ENCODE results near the gene BICC1. TPM values are rescaled to one million over a fixed set of nuclear protein-coding genes. Genes with fewer than 3 reads are reported as not detected.
A peak's percentile ranks its signal among the peaks of the same experiment; 100 is the strongest.

Gene BICC1
- total RNA-seq, 1 experiment from 2014 or later: 15.2 TPM

DNA sequence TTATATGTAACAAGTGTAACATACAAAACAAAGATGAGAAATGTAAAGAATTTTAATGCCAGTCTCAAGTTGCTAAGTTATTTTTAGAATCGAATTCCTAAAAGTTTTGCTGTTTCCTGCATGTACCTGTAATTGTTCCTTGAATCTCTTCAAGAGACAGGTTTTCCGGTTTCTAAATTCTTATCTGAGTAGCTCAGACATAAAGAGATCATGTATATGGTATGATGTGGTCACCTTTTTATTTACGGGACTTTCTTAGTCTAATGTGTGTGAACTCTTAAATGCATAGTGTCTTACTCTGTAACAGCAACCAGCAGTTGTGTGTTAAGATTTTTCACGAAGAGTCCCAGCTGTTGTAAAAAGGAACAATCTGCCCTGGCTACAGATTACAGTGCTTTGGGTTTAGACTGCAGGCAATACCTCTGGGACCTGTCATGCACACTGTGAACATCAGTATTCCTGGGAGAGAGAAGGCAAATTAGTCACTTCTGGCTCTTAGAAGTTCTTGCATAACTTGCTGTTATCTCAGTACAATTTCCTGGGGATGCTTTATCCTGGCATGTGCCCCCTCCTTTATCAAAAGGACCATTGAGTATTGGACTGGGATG, 263.4 kb downstream of the BICC1 start:
- Histone ChIP-seq H3K27me3 (no peaks in the 10 kb centered on the region), H3K4me3 (no peak overlapping the region), H3K9me3 (no peaks in the 10 kb centered on the region), H3K36me3 (no peaks in the 10 kb centered on the region)
- DNase-seq: peak; percentile 13

DNA sequence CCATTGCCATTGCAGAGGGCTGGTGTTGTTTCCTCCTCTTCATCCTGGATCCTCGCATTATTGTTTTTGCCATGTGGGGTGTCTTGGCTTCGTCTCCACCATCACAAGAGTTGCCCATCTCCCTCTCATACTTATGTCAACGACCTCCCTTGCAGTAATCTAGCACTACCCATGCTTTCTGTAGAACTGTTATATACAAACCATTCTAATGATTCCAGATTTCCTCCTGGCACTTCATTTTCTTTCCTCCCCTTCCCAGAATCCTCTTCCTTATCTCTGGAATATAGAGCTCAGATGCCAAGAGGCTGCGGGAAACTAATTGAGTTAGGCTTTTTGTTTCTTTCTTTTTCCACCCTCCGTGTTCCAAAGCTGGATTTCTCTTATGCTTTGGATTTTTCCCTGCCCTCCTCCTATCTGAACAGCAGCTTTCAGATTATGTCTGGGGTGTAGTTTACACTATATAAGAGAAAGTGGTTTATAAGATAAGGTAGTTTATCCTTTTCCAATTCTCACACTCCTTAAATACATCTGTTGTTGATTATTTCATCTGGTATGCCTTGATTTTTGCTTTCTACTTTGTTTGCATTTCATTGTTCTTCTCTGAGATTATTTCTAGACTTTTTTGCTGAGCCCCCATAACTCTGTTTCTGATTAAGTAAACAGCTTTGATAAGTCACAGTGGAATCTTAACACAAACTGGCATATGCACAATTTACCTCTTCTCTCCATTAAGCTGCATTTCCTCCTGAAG, 264.1 kb downstream of the BICC1 start:
- no peak overlapping the region for H3K4me3 ChIP-seq
- no peaks in the 10 kb centered on the region for H3K36me3 ChIP-seq
- DNase-seq: no peak
- no peaks in the 10 kb centered on the region for H3K9me3 ChIP-seq
- H3K27me3 ChIP-seq: no peaks in the 10 kb centered on the region

DNA sequence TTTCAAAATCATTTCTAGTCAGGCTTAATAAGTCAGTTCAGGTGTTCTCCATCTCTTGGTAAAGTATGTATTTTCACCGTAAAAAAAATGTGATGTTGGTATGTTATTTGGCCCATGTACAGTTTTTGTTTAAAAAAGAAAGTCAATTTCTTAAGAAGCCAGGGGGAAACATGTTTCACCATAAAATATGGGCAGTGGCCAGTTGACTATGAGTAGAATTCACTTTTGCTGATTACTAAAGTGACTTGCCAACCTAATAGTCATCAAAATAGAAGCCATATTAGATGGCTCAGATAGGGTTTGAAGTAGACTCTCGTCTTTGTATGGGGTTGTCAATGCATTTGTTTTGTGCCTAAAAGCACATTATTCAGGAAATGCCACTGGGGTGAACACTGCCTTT, 266.3 kb downstream of the BICC1 start:
- no peak for DNase-seq
- H3K9me3 ChIP-seq: no peaks in the 10 kb centered on the region
- H3K27me3 ChIP-seq: no peaks in the 10 kb centered on the region
- H3K36me3 ChIP-seq: no peaks in the 10 kb centered on the region
- H3K4me3 ChIP-seq: no peak overlapping the region

DNA sequence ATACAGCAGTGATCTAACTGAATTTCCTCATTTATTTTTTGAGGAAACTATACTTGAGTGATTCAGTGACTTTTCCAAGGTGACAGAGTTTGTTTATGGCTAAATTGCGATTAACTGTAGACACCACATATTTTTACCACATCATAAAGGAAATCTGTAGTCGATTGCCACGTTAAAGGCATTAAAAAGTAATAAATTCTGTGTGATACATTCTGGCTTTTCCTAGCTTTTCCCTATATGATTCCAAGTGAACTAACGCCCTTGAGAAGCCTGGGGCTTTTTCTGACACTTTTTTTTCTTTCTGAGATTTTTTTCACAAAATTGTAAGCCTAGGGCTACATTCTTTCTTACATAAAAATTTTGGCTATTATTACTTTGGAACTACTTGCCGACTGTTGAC, 266.9 kb downstream of the BICC1 start:
- no peaks in the 10 kb centered on the region for H3K36me3 ChIP-seq
- H3K4me3 ChIP-seq: no peak overlapping the region
- DNase-seq: no peak
- no peaks in the 10 kb centered on the region for H3K27me3 ChIP-seq
- H3K9me3 ChIP-seq: no peaks in the 10 kb centered on the region

DNA sequence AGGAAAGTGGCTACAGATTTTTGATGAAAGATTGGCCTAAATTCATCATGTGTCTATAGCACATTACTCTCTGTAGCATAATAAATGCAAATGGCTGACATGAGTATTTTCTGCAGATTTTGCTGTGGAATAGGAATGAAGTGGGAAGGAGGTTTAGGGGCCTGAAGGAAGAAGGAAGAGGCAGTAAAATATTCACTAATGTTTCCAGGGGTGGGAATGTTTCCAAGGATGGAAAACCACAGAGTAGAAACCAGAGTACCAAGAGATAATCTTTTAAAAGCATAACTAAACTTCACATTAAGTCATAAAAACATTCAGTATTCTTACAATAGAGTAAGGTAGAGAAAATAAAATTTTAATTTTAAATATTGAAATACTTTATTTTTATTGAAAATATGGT, 267.8 kb downstream of the BICC1 start:
- Histone ChIP-seq H3K4me3 (no peak overlapping the region), H3K27me3 (no peaks in the 10 kb centered on the region), H3K9me3 (no peaks in the 10 kb centered on the region), H3K36me3 (no peaks in the 10 kb centered on the region)
- no peak for DNase-seq

DNA sequence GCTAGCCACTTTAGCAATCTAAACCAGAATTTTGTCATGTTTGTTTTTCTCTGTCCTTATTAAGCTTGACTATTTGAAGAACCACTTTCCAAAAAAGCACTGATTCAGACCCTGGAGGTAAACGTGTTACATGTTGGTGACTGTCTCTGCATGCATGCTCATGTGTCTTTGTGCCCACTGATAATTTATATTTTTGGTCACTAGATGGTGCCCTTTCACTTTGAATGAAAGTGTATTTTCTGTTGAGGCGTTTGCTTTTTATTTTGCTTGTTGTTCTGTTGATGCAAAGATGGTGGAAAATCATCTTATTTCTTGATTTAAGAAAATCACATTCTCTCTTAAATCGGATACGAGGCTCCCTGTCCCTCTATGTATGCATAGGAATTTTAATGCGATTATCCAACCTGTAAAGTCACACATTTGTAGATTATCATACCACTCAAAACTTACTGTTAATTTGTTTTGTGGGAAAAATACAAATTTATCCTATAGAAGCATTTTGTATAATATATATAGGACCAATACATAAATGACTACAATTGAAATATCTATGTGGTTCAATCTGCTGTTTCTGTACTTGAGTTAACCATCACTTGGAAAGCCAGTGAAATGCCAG, 269.3 kb downstream of the BICC1 start:
- Histone ChIP-seq H3K4me3 (no peak overlapping the region), H3K9me3 (no peaks in the 10 kb centered on the region), H3K27me3 (no peaks in the 10 kb centered on the region), H3K36me3 (no peaks in the 10 kb centered on the region)
- no peak for DNase-seq

DNA sequence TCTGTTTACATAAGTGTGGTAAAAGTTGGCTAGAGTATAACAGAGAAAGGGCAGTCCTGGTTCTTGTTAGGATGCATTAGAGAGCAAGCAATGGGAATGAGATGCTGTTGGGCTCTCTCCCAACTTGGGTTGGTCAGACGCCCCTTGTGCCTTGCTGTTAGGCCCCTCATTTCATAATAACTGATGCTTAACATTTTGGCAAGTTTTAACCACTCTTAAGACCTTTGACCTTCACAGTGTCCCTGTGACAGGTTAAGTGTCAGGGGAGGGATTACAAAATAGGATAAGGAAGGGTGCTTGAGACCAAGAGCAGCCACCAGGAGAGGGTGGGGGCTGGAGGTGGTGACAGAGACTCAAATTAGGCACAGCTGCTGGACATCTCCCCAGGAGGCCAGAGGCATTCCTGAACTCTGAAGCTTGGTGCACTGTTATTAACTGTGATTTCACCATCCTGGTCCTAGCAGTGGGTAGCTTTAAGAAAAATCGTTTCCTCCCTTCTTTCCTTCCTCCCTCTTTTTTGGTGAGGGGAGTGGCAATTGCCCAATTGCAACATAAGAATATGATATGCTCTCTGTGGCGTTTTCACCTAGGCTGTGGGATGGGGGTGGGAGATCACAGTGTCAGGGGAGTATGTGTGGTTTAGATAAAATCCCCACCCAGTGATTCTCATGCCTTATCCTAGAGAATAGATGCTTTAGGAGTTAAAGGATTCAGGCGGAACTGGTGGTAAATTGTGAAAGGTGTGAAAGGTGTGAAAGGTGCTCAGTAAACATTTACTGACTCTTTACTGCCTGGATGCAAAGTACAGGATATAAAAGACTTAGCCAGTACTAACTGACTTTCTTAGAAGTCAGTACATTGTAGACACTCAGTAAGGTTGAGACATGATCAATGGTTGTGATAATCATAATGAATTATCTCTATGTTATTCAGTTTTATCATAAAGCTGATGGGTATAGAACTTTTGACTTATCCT, 270.5 kb downstream of the BICC1 start:
- H3K4me3 ChIP-seq: no peak overlapping the region
- DNase-seq: peak; percentile 14
- H3K27me3 ChIP-seq: no peaks in the 10 kb centered on the region
- no peaks in the 10 kb centered on the region for H3K9me3 ChIP-seq
- H3K36me3 ChIP-seq: no peaks in the 10 kb centered on the region

DNA sequence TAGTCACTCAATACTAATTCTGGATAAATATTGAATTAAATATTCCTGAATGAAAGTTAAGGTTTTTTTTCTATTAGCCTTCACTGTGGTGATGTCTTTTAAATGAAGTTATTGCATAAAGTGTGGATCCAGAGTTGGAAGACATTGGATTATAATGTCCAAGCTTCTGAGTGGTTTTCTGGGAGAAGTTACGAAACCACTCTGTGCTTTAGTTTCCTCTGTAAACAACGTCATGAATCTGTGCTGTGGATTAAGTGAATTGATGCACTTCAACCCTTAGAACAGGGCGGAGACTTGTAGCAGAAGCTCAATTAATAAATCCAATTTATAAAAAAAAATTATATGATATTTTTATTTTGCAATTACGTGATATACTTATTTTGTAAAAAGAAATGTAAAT, 271.7 kb downstream of the BICC1 start:
- peaks cover under 1% of the 10 kb centered on the region; the same call in 1 of the 2 replicates for H3K36me3 ChIP-seq
- no peak overlapping the region for H3K4me3 ChIP-seq
- H3K27me3 ChIP-seq: no peaks in the 10 kb centered on the region
- H3K9me3 ChIP-seq: no peaks in the 10 kb centered on the region
- DNase-seq: no peak

DNA sequence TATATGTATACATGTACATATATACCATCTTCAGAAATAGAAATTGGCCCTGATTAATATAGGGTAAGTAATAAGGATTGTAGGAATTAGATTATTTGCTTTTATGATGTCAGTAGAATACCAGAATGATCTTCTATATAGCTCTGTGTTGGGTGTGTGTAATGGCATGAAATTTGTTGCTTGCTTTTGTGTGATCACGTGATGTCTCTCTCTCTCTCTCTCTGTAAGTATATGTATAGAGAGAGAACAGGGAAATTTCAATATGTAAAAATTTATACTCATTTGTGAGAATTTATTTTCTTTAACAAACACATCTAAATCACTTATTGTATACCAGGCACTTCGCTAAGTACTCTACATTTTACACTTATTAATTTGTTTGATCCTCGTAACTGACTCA, 272.7 kb downstream of the BICC1 start:
- Histone ChIP-seq H3K9me3 (no peaks in the 10 kb centered on the region), H3K36me3 (peaks cover 6% of the 10 kb centered on the region; the same call in 1 of the 2 replicates), H3K4me3 (no peak overlapping the region), H3K27me3 (no peaks in the 10 kb centered on the region)
- no peak for DNase-seq

DNA sequence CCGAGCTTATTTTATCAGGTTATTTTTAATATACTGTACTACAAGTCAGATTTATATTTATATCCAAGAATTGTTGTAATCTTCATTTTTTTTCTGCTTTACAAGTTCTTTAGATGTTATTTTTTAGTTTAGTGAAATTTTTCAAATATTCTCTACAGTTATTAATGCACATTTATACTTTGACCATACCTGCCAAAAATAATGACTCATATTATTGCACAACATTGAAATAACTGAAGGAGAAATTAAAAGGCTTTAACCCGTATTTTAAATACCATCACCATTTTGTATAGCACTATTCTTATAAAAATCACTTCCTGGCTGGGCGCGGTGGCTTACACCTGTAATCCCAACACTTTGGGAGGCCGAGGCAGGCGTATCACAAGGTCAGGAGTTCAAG, 278.5 kb downstream of the BICC1 start:
- Histone ChIP-seq H3K9me3 (no peaks in the 10 kb centered on the region), H3K4me3 (no peak overlapping the region), H3K27me3 (no peaks in the 10 kb centered on the region), H3K36me3 (peaks cover 6% of the 10 kb centered on the region; the same call in 1 of the 2 replicates)
- DNase-seq: no peak

DNA sequence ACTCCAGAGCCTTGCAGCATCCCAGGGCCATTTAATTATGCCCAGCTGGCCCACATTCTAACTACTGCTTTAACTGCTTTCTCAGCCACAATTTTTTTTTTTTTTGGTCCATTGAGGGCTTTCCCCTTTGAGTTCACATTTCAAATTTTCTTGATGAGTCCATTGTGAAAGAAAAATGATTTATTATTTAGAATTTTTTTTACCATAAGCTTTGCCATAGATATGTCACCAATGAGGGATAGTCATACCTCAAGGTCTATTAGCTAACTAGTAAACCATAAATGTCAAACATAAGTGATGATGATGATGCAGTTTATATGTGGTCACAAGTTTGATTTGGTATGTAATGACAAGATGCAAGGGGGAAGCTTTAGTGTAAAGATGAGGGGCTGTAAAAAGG, 282.9 kb downstream of the BICC1 start:
- Histone ChIP-seq H3K36me3 (no peaks in the 10 kb centered on the region), H3K4me3 (no peak overlapping the region), H3K9me3 (no peaks in the 10 kb centered on the region), H3K27me3 (no peaks in the 10 kb centered on the region)
- DNase-seq: no peak

DNA sequence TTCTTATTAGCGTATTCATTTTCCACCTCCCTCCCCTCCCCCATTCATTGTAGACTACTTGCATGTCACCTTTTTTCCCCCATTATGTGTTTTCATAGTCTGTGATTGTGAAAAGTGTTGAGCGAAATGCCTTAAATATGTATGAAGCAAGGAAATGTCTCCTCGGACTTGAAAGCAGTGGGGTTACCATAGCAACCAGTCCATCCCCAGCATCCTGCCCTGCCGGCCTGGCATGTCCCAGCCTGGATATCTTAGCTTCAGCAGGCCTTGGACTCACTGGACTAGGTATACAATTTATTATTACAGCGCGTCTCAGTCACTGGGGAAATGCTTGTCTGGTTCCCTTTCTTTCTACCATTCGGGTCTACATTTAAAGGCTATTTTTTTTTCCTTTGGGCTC, 283.6 kb downstream of the BICC1 start:
- Histone ChIP-seq H3K36me3 (no peaks in the 10 kb centered on the region), H3K4me3 (no peak overlapping the region), H3K9me3 (no peaks in the 10 kb centered on the region), H3K27me3 (no peaks in the 10 kb centered on the region)
- no peak for DNase-seq

DNA sequence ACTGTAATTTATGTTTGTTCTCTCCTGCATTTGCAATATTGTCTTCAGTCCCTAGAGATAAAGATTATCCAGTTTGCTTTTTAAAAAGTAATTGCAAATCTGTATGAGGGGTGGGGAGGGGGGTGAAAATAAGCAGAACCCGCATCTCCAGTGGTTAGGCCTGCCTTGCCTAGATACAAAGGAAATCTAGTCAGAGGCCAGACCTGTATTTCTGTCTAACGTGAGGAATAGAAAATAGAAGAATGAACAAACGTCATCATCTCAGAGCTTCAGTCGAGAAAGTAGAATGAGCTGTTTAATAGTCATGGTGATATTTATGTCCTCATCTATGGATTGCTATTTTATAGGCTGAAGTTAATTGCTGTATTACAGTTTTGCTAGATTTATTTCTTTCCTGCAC, 284.2 kb downstream of the BICC1 start:
- H3K9me3 ChIP-seq: no peaks in the 10 kb centered on the region
- H3K36me3 ChIP-seq: no peaks in the 10 kb centered on the region
- H3K4me3 ChIP-seq: no peak overlapping the region
- H3K27me3 ChIP-seq: no peaks in the 10 kb centered on the region
- DNase-seq: no peak

DNA sequence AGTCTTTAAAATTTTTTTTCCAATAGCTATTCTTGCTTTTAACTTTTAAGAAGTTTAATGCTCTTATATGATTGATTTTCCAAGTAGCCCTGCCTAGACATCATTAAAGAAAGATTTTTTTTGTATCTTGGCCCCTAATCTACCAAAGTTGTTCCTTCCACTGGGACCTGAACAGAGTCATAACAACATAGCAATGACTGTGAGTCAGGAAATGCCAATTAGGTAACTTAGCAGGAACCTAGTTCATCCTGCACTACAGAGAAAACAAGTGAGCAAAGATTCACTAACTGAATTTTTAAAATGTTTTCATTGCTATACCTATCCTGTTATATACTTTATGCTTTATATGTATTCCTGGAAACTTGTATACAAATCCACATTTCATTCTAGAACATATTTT, 284.7 kb downstream of the BICC1 start:
- H3K27me3 ChIP-seq: no peaks in the 10 kb centered on the region
- DNase-seq: no peak
- H3K9me3 ChIP-seq: no peaks in the 10 kb centered on the region
- 0 out of 2 replicates have a peak, but pooled peaks cover 2% of the 10 kb centered on the region for H3K36me3 ChIP-seq
- H3K4me3 ChIP-seq: no peak overlapping the region

DNA sequence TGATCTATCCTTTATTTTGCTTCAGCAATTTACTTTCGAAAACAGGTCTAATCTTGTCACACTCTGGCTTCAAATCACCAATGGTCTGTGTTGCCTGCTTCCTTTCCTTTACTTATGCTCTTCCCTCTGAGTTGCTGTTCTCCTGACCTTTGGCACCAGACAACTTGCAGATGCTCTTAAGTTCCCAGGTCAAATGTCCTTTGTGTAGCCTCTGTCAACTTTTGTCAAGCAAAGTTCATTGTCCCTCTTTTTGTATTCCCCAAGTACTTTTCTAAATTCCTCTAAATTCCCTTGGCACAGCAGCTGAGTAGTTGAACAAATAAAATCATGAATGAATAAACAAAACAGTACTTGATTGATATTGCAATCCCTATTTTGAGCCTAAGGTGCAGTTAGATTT, 289.4 kb downstream of the BICC1 start:
- Histone ChIP-seq H3K9me3 (no peaks in the 10 kb centered on the region), H3K27me3 (no peaks in the 10 kb centered on the region), H3K36me3 (peaks cover 2% of the 10 kb centered on the region; the same call in 1 of the 2 replicates), H3K4me3 (no peak overlapping the region)
- no peak for DNase-seq

DNA sequence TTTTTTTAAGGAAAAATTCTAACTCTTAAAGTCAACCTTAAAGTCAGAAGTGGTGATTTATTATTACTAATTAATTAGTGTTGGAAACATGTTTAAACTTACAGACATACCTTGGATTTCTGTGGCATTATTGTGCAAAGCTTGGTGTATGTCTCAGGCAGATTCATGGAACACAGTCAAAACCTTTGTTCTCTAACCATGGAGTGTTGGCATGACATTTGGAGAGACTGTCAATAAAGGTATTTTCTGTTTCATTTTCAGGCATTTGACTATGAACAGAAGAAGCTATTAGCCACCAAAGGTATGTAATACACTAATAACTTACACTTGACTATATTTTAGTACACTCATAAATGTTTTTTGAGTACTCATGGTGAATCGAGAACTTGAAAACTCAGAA, 293.7 kb downstream of the BICC1 start:
- DNase-seq: no peak
- H3K36me3 ChIP-seq: peaks cover 2% of the 10 kb centered on the region; the same call in 1 of the 2 replicates
- no peaks in the 10 kb centered on the region for H3K9me3 ChIP-seq
- no peaks in the 10 kb centered on the region for H3K27me3 ChIP-seq
- H3K4me3 ChIP-seq: no peak overlapping the region

Measured in MG63 (cell line).